HG03064 (cell line): ENCODE results near the gene HELZ2.
"Not testable (repeated sequence)": the region's sequence is repeated elsewhere in the genome, so short reads cannot be mapped to it uniquely, and the experiment has no call there.

Experiments
- ATAC-seq: cut with Tn5 transposase; IDR thresholded peaks from one replicate; pipeline ENCODE4 v1.9.1; 2021; ENCODE audit warnings: low read depth; ENCODE audit not compliant: unreplicated experiment

The HELZ2 gene

GRCh38 chr20:63566395-63567135 lies 7.5 kb downstream of the HELZ2 start:
- ATAC-seq = no peak

- no peak for ATAC-seq
These were observed 8.2 kb downstream of the HELZ2 start for GRCh38 chr20:63565699-63566335.

GRCh38 chr20:63565021-63565698 lies 8.9 kb downstream of the HELZ2 start:
- ATAC-seq = no peak

- ATAC-seq = no peak
These were observed 9.8 kb downstream of the HELZ2 start for GRCh38 chr20:63564036-63564810.

- no peak for ATAC-seq
These were observed 10.7 kb downstream of the HELZ2 start for GRCh38 chr20:63563225-63563935.

- no peak for ATAC-seq
These were observed 11.4 kb downstream of the HELZ2 start for GRCh38 chr20:63562461-63563224.

GRCh38 chr20:63561624-63562396 lies 12.2 kb downstream of the HELZ2 start:
- ATAC-seq = no peak

GRCh38 chr20:63560856-63561609 lies 13.0 kb downstream of the HELZ2 start:
- no peak for ATAC-seq

GRCh38 chr20:63560333-63560805 lies 13.7 kb downstream of the HELZ2 start:
- no peak for ATAC-seq

- not testable (repeated sequence) for ATAC-seq
These were observed 14.3 kb downstream of the HELZ2 start for GRCh38 chr20:63559485-63560332.

GRCh38 chr20:63558804-63559484 lies 15.1 kb downstream of the HELZ2 start:
- no peak for ATAC-seq

GRCh38 chr20:63557481-63557891 lies 16.6 kb downstream of the HELZ2 start:
- ATAC-seq = no peak

GRCh38 chr20:63556873-63557478 lies 17.1 kb downstream of the HELZ2 start:
- no peak for ATAC-seq

- no peak for ATAC-seq
These were observed 18.2 kb downstream of the HELZ2 start for GRCh38 chr20:63555661-63556381.
